ENCODE data around the gene PRKAA1.
A peak's percentile ranks its signal among the peaks of the same experiment; 100 is the strongest.

The PRKAA1 gene

DNA sequence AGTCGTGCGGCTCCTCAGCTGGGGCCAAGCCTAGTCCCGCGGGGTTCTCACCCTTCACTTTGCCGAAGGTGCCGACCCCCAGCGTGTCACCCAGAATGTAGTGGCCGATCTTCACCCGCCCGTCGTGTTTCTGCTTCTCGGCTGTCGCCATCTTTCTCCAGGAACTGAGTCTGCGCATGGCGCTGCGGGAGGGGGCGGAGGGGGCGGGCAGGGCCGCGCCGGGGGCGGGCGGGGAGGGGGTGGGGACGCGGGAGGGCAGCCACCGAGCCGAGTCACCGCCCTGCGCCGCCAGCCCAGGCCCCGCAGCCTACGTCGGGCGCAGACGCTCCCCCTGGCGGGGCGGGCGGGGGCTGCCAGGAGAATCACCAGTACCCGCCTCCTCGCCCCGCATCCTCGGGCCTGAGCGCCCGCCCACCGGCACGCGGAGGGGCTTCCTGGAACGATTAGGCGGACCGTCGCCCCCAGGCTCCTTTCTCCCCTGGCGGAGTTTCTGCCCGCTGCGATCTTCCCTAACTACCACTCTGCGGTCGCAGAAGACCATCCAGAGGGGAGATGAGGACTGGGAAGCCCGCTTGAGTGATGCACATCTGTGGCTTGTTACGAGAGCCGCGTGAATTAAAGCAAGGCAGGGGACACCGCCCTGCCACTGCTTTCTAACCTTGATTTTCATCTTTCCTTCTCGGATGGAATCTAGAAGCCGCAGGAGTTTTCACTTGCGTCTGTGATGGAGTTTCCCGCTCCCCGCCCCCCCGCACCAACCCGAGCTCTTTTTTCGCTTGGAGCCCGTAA, at the start of gene PRKAA1:
TSS of gene PRKAA1 (minus strand) at position 363 of the 789 bp plus-strand sequence. CDS start at position 178, 185 bp downstream.
- peak; percentile 90 for DNase-seq (ENCODE audit: low spot score)

DNA sequence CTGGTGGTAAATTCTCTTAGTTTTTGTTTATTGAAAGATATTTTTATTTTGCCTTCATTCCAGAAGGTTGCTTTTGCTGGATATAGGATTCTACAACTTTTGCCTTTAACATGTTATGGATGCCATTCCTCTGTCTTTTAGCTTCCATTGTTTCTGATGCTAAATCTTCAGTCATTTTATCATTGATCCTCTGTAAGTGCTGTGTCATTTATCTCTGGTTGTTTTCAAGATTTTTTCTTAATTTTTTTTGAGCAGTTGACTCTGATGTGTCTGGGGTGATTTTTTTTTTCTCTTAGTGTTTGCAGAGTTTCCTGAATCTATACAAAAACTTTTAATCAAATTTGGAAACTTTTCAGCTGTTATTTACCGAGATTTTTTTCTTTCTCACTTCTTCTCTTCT, 49.4 kb upstream of the PRKAA1 start:
- no peak for DNase-seq (ENCODE audit: low spot score)

DNA sequence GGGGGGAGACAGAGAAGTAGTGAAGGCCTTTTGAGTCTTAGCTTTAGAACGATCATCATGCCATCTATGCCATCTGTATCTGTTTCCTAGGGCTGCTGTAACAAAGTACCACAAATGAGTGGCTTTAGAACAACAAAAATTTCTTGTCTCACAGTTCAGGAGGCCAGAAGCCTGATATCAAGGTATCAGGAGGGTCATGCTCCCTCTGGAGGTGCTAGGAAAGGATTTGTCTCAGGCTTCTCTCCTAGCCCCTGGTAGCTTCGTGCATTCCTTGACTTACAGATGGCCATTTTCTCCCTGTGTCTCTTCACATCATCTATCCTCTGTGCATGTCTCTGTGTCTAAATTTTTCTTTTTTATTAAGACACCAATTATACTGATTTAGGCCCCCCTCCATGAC, 48.2 kb upstream of the PRKAA1 start:
- DNase-seq (ENCODE audit: low spot score) = no peak

DNA sequence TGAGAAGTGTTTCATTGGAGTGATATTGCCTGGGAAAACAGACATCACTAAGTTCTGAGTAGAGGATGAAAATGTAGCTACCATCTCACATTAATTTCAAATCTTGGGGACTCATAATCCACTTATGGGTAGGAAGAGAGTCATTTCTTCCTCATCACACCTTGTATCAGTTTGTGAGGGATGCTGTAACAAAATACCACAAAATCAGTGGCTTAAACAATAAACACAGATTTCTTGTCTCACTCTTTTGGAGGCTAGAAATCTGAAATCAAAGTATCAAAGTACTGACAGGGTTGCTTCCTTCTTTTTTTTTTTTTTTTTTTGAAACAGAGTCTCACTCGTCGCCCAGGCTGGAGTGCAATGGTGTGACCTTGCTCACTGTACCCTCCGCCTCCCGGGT, 46.4 kb upstream of the PRKAA1 start:
- DNase-seq (ENCODE audit: low spot score) = no peak

DNA sequence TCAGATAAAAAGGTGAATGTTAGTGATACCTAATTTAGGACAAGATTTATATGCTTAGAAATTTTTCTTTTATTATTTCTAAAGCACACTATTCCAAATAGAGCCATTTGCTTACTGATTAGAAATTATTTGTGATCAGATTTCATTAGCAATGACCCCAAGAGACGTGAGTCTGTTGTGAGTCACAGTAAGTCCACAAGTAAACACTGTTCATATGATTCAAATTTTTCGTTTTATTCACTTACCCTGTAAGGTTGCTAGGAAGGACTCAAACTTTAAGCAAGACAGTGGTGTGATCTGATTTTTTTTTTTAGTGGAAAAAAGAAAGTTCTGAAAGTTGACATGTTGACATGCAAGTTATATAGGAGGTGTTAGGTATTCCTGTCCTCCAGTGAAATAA, 44.2 kb upstream of the PRKAA1 start:
- DNase-seq (ENCODE audit: low spot score) = no peak

DNA sequence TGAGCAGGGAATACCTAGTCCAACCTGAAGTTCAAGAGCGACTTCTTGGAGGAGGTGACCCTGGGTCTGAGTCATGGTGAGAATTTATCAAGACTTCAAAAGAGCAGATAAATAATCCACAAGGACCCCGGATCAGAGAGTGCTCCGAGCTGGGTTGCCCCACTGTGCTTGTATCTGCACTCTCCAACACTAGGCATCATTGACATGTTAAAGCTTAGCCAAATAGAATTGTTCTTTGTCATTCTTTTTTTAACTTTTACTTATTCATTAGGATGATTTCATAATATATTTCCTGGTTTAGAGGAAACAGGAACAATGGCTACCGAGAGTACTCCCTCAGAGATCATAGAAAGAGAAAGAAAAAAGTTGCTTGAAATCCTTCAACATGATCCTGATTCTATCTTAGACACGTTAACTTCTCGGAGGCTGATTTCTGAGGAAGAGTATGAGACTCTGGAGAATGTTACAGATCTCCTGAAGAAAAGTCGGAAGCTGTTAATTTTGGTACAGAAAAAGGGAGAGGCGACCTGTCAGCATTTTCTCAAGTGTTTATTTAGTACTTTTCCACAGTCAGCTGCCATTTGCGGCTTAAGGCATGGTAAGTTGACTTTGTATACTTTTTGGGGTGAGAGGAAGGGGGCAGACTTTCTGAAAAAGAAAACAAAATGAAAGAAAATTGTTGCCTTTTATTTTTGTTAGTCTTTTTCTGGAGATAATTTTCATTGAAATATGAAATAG, 43.1 kb upstream of the PRKAA1 start, which contains the start of gene CARD6:
TSS of gene CARD6 (plus strand) at position 300 of the 738 bp plus-strand sequence. CDS start at position 316, 16 bp downstream.
- DNase-seq (ENCODE audit: low spot score) = peak; percentile 80

DNA sequence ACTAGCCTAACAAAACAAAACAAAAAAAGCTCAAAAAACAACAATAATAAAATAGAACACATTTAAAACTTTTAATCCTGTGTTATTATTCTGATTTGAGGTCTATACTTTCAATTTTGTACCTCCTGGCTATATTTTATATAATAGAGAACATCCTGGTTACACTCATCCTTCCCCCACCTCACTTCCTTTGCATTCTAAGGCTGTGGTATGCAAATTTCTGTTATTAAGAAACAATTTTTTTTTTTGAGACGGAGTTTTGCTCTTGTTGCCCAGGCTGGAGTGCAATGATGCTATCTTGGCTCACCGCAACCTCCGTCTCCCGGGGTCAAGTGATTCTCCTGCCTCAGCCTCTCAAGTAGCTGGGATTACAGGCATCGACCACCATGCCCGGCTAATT, 39.9 kb upstream of the PRKAA1 start:
- no peak for DNase-seq (ENCODE audit: low spot score)

DNA sequence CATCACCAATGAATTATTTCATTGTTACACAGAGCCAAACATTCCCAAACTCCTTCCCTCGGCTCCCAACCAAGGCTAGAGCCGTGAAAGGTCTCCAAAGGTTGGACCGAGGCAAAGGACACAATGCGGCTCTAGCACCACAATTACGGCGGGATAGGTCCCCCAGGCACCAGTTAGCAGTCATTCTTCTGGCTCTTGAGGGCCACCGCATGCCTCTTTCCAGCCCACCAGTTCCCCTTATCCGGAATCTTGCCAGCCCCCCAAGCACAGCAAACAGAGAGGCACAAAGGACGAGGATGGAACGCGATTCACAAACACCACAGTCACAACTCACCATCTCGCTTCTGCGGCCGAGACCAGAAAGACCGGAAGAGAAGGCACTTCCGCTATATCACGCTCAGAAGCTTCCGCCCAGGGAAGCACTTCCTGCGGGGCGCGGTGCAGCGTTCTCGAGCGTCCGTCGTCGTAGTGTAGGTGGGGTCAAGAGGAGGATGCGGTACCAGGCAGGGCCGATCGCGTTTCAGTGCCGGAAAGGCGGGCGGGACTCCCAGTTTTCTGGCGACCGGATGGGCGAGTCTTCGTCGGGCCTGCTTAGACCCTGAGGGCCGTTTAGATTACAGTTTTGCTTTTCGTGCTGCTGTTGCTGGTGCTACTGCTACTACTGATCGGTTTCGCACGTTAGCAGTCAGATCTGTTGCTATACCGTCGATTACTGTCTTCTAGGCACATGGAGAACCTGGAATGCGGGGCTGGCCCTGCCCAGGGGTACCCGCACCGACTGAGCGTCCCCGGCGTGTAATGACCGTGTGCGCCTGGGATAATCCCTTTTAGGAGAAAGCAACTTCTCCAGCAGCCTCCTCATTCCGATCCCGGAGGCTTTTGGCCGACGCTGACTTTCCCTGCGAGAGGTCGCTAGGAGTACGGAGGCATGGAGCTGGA, 36.9 kb upstream of the PRKAA1 start, which contains the start of gene RPL37:
TSS of gene RPL37 (minus strand) at position 374 of the 939 bp plus-strand sequence. CDS start at position 337, 37 bp downstream.
- peak; percentile 94 for DNase-seq (ENCODE audit: low spot score)

DNA sequence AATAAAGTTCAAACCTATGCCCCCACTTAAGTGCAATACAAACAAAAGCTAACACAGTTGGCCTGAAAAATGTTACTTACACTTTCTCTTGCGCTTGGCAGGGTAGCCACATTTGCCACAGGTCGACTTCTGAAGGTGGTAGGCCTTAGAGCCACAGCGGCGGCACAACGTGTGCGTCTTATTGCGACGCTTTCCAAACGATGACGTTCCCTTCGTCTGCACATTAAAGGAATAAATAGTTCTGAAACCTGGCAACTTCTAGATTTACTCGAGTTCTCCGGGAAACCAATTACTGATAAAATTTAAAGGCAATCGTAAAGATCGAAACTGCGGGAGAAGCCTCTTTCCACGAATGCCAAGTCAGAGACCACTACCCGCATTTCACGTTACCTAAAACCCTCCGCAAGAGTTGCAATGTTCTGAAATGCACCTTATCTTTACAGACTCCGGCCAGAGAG, 36.2 kb upstream of the PRKAA1 start:
- DNase-seq (ENCODE audit: low spot score) = no peak

DNA sequence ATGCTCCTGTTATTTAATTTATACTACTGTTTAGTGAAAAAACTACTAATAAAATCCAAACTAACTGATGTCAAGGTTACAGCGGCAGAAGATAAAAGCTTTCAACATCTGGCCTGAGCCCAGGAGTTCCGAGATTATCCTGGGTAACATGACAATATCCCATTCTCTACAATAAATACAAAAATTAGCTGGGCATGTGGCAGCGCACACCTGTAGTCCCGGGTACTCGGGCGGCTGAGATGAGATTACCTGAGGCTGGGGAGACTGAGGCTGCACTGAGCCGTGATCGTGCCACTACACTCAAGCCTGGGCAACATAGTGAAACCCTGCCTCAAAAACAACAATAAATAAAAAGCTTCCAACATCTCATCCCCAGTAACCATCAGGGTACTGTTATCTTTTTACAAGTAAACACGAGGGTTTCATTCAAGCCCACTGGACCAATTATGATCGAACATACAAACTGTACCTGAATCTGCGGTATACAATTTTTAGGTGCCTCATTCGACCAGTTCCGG, 35.6 kb upstream of the PRKAA1 start:
- DNase-seq (ENCODE audit: low spot score) = no peak

DNA sequence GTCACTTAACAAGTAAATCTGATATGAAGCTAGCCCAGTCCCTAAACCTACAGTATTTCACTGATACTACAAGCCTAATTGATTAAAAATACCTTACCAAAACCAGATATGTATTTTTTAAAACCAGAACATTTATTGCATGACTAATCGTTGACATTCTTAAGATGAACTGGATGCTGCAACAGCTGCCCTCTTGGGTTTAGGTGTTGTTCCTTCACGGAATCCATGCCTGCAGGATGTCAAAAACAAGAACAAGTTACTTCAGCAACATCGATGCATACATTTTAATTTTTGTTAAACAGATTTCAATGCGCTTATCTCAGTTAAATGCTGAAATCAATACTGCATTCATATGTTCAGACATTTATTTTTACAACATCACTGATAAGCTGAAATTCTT, 34.2 kb upstream of the PRKAA1 start:
- no peak for DNase-seq (ENCODE audit: low spot score)

DNA sequence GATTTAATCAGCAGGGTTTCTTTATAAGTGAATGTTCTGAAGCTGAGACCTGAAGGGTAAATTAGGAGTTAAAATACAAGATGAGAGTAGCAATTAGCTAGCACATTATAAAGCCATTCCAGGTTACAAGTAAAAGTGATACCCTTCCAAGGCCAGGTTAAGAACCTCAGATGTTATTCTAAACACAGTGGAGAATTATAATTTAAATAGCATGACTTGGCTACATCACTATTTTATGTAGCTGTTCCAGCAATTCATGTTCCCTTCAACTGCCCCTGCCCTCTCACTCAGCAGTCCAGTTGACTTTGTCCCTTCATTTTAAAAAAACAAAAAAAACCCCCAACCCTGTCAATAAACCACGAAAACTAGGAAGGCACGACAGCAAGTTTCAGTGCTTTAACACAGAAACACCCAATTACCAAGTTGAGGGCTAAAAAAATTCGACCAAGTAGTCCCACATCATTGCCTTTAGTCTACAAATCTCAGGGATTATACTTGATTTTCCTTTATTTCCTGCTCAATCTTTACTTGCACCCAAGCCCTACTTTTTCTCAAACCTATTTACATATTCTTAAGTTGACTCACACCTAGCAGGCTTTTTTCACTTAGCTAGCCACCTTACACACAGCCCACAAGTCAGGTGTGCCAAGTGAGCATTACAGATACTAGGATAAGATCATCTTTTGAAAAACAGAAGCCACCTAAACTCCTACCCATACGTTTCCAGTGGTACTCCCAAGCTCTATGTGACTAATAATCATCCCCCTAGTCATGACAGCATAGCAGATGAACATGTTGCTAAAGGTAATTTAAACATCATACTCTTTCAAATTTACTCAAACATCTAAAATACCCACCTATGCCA, 33.4 kb upstream of the PRKAA1 start:
- no peak for DNase-seq (ENCODE audit: low spot score)

DNA sequence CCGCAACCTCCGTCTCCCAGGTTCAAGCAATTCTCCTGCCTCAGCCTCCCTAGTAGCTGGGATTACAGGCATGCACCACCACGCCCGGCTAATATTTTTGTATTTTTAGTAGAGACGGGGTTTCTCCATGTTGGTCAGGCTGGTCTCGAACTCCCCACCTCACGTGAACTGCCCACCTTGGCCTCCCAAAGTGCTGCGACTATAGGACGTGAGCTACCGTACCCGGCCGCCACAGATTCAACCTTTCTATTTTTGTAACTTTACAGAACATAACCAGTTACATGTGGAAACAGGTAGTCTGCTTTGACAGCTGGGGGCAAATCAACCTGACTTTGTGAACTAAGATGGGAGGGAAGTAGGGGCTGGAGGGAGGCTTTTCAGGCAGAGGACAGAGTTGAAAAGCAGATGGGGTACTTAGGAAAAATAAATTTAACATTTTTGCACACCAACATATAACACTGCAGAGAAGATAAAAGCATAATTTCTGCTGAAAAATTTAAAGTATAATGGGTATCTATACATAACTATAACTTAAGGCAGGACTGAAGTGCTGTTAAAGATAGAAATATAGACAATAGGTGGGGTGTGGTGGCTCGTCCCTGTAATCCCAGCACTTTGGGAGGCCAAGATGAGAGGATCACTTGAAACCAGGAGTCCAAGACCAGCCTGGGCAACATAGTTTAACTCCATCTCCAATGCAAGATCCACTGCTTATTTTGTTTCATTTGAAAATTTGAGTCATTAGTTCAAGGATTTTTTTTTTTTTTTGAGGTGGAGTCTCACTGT, 31.8 kb upstream of the PRKAA1 start:
- no peak for DNase-seq (ENCODE audit: low spot score)

DNA sequence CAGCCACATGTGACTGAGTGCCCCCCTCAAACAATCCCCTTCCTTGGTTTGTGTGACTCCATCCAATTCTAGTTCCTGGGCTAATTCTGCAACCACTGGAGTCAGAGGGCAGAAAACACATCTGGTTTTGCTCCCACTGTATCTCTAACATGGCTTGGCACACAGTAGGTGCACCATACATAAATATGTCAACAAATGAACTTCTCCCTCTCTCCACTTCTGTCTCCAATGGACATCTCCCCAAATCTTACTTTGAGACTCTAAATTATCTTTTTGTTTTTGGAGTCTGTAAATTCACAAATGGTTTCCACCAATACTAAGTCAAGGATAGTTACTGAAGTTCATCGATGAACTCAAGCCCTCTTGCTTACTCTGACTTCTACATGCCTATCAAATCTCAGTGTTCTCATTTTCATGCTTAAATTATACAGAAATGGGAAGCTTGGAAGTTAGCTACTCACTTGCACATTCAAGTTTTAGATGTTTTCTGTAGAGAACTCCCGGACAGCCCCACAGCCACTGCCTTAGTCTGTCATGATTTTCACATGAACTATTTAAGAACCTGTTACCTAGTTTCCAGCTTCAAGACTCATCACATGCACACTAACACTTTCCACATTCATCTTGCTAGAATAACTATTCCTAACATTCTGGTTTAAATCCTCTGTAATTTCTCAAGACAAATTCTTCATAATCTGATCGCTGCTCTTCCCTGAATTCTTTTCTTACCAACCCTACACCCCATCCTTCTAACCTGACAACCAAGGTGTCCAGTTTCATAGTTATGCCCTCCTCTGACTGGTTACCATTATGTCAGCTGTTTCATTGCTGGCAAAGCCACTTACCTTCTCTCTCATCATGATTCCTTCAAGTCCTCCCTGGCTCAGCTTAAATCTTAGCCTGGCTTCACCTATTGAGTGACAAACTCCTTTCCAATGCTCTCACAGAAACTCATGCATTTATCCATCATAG, 30.8 kb upstream of the PRKAA1 start:
- DNase-seq (ENCODE audit: low spot score) = no peak

DNA sequence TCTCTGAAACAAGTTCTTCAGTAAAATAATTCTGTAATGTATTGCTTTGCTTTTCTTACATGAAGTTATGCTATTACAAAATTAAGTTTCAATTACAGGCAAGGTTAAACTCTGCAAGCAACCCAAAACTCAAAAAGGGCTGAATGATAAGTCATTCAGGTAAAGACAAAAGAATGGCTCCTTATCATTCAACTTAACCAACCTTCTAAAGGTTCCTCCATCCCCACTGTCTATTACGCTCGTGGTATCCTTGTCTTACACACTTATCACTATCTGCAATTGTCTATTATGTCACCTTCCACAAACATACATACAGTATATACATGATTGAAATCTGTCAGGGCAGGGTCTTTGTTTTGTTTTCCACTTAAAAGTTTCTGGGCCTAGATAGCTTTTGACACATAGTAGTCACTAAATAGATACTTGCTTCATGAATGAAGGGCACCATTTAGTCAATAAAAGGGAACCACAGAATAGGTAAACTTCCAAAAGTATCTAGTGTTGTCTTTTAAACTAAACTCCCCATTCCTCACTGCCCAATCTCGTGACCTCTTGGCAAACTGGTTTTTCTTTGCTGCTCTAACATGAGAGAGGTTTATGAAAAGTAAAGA, 30.0 kb upstream of the PRKAA1 start:
- no peak for DNase-seq (ENCODE audit: low spot score)

DNA sequence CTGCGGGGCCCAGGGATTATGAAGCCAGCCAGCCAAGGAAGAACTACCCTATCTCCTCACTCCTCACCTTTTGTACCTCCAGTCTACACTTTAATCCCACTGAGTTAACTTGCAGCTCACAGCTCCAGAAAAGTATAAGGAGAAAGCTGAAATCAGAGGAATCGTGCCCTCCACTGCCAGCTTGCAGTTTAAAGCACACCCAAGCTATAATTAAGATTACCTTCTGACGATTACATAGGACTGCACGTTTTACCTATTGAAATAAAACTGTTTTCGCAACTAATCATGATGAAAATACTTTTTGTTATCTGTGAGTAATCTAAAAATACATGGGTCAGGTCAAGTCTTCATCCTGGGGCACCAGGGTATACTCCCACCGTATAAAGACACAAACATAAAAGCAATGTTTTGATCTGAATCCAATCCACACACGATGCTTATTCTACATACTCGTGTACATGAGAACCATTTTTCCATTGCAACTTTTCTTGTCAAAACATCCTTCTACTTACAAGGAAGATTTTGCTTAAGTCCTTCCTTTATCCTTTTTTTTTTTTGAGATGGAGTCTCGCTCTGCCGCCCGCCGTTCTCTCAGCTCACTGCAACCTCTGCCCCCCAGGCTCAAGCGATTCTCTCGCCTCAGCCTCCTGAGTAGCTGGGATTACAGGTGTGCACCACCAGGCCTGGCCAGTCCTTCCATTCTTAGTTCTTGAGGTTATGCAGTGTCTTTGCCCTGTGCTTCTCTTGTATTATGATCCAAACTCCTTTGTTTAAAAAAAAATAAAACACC, 29.2 kb upstream of the PRKAA1 start:
- DNase-seq (ENCODE audit: low spot score) = no peak

DNA sequence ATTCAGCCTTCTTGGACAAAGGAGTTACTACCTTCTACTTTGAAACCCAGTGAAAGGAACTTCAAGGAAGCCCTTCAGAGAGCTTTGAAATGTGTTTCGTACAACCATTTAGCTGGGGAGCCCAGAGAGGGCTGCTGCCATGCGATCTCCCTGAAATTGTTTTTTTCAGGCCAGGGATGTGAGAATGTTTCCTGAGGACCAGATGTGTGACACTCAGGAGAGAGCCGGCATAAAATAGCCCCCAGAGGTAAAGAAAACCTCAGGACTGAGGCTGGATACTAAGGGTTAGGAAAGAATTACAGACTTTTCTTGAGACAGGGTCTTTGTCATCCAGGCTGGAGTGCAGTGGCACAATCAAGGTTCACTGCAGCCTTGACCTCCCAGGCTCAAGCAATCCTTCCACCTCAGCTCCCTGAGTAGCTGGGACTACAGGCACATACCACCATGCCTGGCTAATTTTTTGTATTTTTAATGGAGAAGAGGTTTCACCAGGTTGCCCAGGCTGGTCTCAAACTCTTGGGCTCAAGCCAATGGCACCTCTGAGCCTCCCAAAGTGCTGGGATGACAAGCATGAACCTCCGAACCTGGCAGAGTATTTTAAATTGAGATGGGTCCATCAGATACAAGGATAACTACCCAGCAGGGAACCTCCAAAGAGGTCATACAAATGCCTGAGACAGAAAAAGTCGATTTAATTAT, 28.5 kb upstream of the PRKAA1 start:
- no peak for DNase-seq (ENCODE audit: low spot score)

Data from kidney capillary endothelial cell (primary cell).